CD8-positive, alpha-beta memory T cell (primary cell): Measurements from ENCODE around the gene SAXO1. TPM values are rescaled to one million over a fixed set of nuclear protein-coding genes. Genes with fewer than 3 reads are reported as not detected.
"Not testable (repeated sequence)": the region's sequence is repeated elsewhere in the genome, so short reads cannot be mapped to it uniquely, and the experiment has no call there.

Experiments
- CTCF ChIA-PET: fragments of 350-600 bp; sonication (Branson Sonifier 250); formaldehyde crosslinking; loops from one replicate; lab custom pipeline; 2021; ENCODE audit warnings: antibody characterized with exemption; lab: Charles Lee
- POLR2A ChIA-PET: fragments of 350-600 bp; sonication (Branson Sonifier 250); formaldehyde crosslinking; loops from one replicate; lab custom pipeline; 2021; ENCODE audit warnings: antibody characterized with exemption; lab: Charles Lee
- DNase-seq, 5 donors: peaks; one replicate each; pipeline versions ENCODE4 v3.0.0 to v3.0.0-alpha.2; 2020 to 2022; ENCODE audit warnings: mixed read lengths in 1 of 5
- H3K27ac ChIP-seq: one replicate; pipeline ENCODE4 v1.7.0; 2013; ENCODE audit warnings: low read depth, mild to moderate bottlenecking, low read length, moderate library complexity
- H3K27me3 ChIP-seq: 2 replicates; pipeline ENCODE4 v1.7.0; 2013; ENCODE audit warnings: low read length, mild to moderate bottlenecking; ENCODE audit not compliant: insufficient read depth, poor library complexity, severe bottlenecking
- H3K36me3 ChIP-seq: 2 replicates; pipeline ENCODE4 v1.7.0; 2013; ENCODE audit warnings: mild to moderate bottlenecking, low read length, moderate library complexity; ENCODE audit not compliant: insufficient read depth
- H3K4me1 ChIP-seq: 2 replicates; pipeline ENCODE4 v1.7.0; 2013; ENCODE audit warnings: mild to moderate bottlenecking, low read length, moderate library complexity; ENCODE audit not compliant: insufficient read depth
- H3K4me3 ChIP-seq: 2 replicates; pipeline ENCODE4 v1.7.0; 2013; ENCODE audit warnings: mild to moderate bottlenecking, low read length
- H3K9me3 ChIP-seq: 2 replicates; pipeline ENCODE4 v1.7.0; 2013; ENCODE audit warnings: mild to moderate bottlenecking, low read length
- H3K27ac Mint-ChIP-seq, 8 donors: one replicate each; pipeline ENCODE4 v1.8.0; 2020 to 2021; ENCODE audit warnings: mixed read lengths in 8 of 8, mild to moderate bottlenecking in 6 of 8, inconsistent platforms in 3 of 8, moderate library complexity in 3 of 8
- H3K27me3 Mint-ChIP-seq, 2 donors: one replicate each; pipeline ENCODE4 v1.8.0; 2020 to 2021; ENCODE audit warnings: mixed read lengths in 2 of 2, mild to moderate bottlenecking in 1 of 2, moderate library complexity in 1 of 2
- H3K36me3 Mint-ChIP-seq, 3 donors: one replicate each; pipeline ENCODE4 v1.8.0; 2020 to 2021; ENCODE audit warnings: mixed read lengths in 3 of 3, inconsistent platforms in 1 of 3, mild to moderate bottlenecking in 1 of 3
- H3K4me1 Mint-ChIP-seq, 3 donors: one replicate each; pipeline ENCODE4 v1.8.0; 2020 to 2021; ENCODE audit warnings: mixed read lengths in 3 of 3, inconsistent platforms in 1 of 3, mild to moderate bottlenecking in 1 of 3
- H3K4me3 Mint-ChIP-seq, 7 donors: one replicate each; pipeline ENCODE4 v1.8.0; 2020 to 2021; ENCODE audit warnings: mixed read lengths in 7 of 7, mild to moderate bottlenecking in 6 of 7, moderate library complexity in 4 of 7, inconsistent platforms in 2 of 7
- H3K9me3 Mint-ChIP-seq, 5 donors: one replicate each; pipeline ENCODE4 v1.8.0; 2020 to 2022; ENCODE audit warnings: mixed read lengths in 5 of 5, mild to moderate bottlenecking in 3 of 5, moderate library complexity in 2 of 5, inconsistent platforms in 1 of 5
- polyA plus RNA-seq: library from polyadenylated mRNA; unstranded; fragments of 300-500 nt; fragmentation: Illumina TruSeq; gene quantifications from one replicate; pipeline ENCODE4 v1.2.3, GENCODE V29; 2021
- total RNA-seq, 2 experiments: library from RNA; stranded (reverse); gene quantifications; one replicate each; pipeline ENCODE4 v1.2.3, GENCODE V29; 2021

Gene SAXO1
- total and polyA plus RNA-seq, 3 experiments from 2014 or later: not detected

DNA sequence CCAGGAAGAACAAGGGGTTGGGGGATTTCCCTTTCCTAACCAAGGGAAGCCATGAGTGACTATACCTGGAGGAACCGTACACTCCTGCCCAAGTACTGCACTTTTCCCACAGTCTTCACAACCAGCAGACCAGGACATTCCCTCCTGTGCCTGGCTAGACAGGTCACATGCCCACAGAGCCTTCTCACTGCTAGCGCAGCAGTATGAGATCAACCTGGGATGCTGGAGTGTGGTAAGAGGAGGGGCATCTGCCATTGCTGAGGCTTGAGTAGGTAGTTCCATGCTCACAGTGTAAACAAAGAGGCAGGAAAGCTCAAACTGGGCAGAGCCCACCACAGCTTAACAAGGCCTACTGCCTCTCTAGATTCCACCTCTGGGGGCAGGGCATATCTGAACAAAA lies 35.9 kb downstream of the SAXO1 start:
- H3K4me3 ChIP-seq: no peak overlapping the region
- H3K27me3 Mint-ChIP-seq: peaks cover 10 to 31% of the 10 kb centered on the region in 2 donors
- H3K27ac Mint-ChIP-seq: no peak overlapping the region
- H3K27ac ChIP-seq: no peak overlapping the region
- POLR2A ChIA-PET: no interaction called here
- no peak for DNase-seq
- H3K9me3 Mint-ChIP-seq: peaks cover 0 to 16% (median 9%) of the 10 kb centered on the region in 5 donors
- H3K4me3 Mint-ChIP-seq: no peak overlapping the region
- H3K36me3 ChIP-seq: no peaks in the 10 kb centered on the region
- H3K9me3 ChIP-seq: no peaks in the 10 kb centered on the region
- peaks cover 0 to 16% (median 0%) of the 10 kb centered on the region in 3 donors for H3K36me3 Mint-ChIP-seq
- CTCF ChIA-PET: no interaction called here
- no peaks in the 10 kb centered on the region for H3K4me1 ChIP-seq
- no peaks in the 10 kb centered on the region for H3K27me3 ChIP-seq
- H3K4me1 Mint-ChIP-seq: no peaks in the 10 kb centered on the region

- peaks cover 10 to 27% of the 10 kb centered on the region in 2 donors for H3K27me3 Mint-ChIP-seq
- Histone ChIP-seq H3K4me3 (no peak overlapping the region), H3K27me3 (no peaks in the 10 kb centered on the region), H3K27ac (no peak overlapping the region), H3K9me3 (no peaks in the 10 kb centered on the region), H3K4me1 (no peaks in the 10 kb centered on the region), H3K36me3 (no peaks in the 10 kb centered on the region)
- H3K27ac Mint-ChIP-seq: no peak overlapping the region
- POLR2A ChIA-PET: no interaction called here
- CTCF ChIA-PET: no interaction called here
- peaks cover 0 to 16% (median 0%) of the 10 kb centered on the region in 3 donors for H3K36me3 Mint-ChIP-seq
- peaks cover 0 to 16% (median 9%) of the 10 kb centered on the region in 5 donors for H3K9me3 Mint-ChIP-seq
- no peak for DNase-seq
- H3K4me3 Mint-ChIP-seq: no peak overlapping the region
- H3K4me1 Mint-ChIP-seq: no peaks in the 10 kb centered on the region
Observed at GRCh38 chr9:18996211-18996610, 36.8 kb downstream of the SAXO1 start.

GRCh38 chr9:18994263-18994916 lies 38.6 kb downstream of the SAXO1 start:
- Histone ChIP-seq H3K27me3 (no peaks in the 10 kb centered on the region), H3K4me3 (no peak overlapping the region), H3K9me3 (no peaks in the 10 kb centered on the region), H3K36me3 (no peaks in the 10 kb centered on the region), H3K4me1 (no peaks in the 10 kb centered on the region), H3K27ac (no peak overlapping the region)
- Mint-ChIP-seq H3K27me3 (peaks cover 10 to 25% of the 10 kb centered on the region in 2 donors), H3K4me1 (no peaks in the 10 kb centered on the region), H3K4me3 (no peak overlapping the region), H3K9me3 (peaks cover 0 to 11% (median 9%) of the 10 kb centered on the region in 5 donors), H3K36me3 (peaks cover 0 to 9% (median 0%) of the 10 kb centered on the region in 3 donors), H3K27ac (no peak overlapping the region)
- CTCF ChIA-PET: no interaction called here
- POLR2A ChIA-PET: no interaction called here
- DNase-seq: no peak

GRCh38 chr9:18991197-18991596 lies 41.8 kb downstream of the SAXO1 start:
- H3K27ac ChIP-seq, H3K27me3 Mint-ChIP-seq, H3K4me1 ChIP-seq, H3K36me3 Mint-ChIP-seq, H3K36me3 ChIP-seq, H3K9me3 Mint-ChIP-seq, H3K4me3 ChIP-seq, H3K27me3 ChIP-seq, H3K4me1 Mint-ChIP-seq, CTCF ChIA-PET, H3K4me3 Mint-ChIP-seq, DNase-seq, H3K27ac Mint-ChIP-seq, POLR2A ChIA-PET, H3K9me3 ChIP-seq: not testable (repeated sequence)

DNA sequence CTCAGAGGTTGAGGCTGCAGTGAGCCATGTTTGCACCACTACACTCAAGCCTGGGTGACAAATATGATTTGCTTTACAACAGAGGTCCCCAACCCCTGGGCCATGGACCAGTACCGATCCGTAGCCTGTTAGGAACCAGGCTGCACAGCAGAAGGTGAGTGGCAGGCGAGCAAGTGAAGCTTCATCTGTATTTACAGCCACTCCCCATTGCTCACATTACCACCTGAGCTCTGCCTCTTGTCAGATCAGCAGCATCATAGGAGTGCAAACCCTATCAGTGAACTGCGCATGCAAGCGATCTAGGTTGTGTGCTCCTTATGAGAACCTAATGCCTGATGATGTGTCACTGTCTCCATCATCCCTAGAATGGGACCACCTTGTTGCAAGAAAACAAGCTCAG lies 42.5 kb downstream of the SAXO1 start:
- Mint-ChIP-seq H3K27ac (no peak overlapping the region), H3K36me3 (no peaks in the 10 kb centered on the region), H3K4me1 (no peaks in the 10 kb centered on the region), H3K9me3 (no peaks in the 10 kb centered on the region), H3K27me3 (peaks cover 4 to 5% of the 10 kb centered on the region in 2 donors), H3K4me3 (no peak overlapping the region)
- Histone ChIP-seq H3K27ac (no peak overlapping the region), H3K27me3 (no peaks in the 10 kb centered on the region), H3K4me1 (no peaks in the 10 kb centered on the region), H3K9me3 (no peaks in the 10 kb centered on the region), H3K36me3 (no peaks in the 10 kb centered on the region), H3K4me3 (no peak overlapping the region)
- no peak for DNase-seq
- ChIA-PET CTCF (no interaction called here), POLR2A (no interaction called here)

DNA sequence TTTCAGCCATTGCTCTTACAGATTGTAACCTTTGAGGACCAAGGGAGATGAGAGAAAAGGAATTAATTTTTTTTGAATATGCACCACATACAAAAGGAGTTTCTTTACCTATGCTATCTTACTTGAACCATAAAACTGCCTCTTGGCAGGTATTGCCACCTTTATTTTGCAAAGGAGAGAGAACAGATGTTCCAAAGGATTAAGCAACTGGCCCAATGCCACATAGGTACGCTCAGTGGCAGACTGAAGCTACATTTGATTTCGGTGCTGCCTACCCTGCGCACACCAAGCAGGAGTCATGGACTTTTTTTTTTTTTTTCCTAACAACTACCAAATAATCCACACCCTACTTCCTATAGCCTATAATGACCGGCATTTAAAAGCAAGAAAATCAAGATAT lies 43.1 kb downstream of the SAXO1 start:
- Histone ChIP-seq H3K4me1 (no peaks in the 10 kb centered on the region), H3K4me3 (no peak overlapping the region), H3K27me3 (no peaks in the 10 kb centered on the region), H3K36me3 (no peaks in the 10 kb centered on the region), H3K9me3 (no peaks in the 10 kb centered on the region), H3K27ac (no peak overlapping the region)
- no peaks in the 10 kb centered on the region for H3K36me3 Mint-ChIP-seq
- POLR2A ChIA-PET: no interaction called here
- no peak overlapping the region for H3K27ac Mint-ChIP-seq
- no peak overlapping the region for H3K4me3 Mint-ChIP-seq
- no peaks in the 10 kb centered on the region for H3K9me3 Mint-ChIP-seq
- H3K4me1 Mint-ChIP-seq: no peaks in the 10 kb centered on the region
- DNase-seq: no peak
- CTCF ChIA-PET: no interaction called here
- peaks cover 4 to 6% of the 10 kb centered on the region in 2 donors for H3K27me3 Mint-ChIP-seq

- Mint-ChIP-seq H3K9me3 (no peaks in the 10 kb centered on the region), H3K4me1 (no peaks in the 10 kb centered on the region)
- POLR2A ChIA-PET: no interaction called here
Observed at GRCh38 chr9:18989097-18989496, 43.9 kb downstream of the SAXO1 start.

DNA sequence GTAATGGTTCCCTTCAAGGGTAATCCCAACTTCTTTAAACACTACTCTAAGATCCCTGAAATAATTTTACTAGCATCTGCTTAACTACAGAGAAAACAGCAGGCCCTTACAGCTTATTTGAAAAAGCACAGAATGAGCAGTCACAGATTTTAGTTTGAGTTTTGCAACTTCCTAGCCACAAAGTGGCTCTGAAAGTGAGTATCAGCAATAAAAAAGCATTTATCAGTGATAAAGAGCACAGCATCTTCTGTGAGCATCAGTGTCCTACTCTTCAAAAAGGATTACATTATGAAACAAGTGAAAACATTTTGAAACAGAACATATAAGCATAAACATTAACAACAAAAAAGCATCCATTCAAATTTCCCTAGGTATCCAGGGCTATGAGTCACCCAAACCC lies 45.0 kb downstream of the SAXO1 start:
- Mint-ChIP-seq H3K27ac (no peak overlapping the region), H3K9me3 (no peaks in the 10 kb centered on the region)
- CTCF ChIA-PET: no interaction called here

More at GRCh38 chr9:18989097-18989496, 43.9 kb downstream of the SAXO1 start:
- H3K4me3 Mint-ChIP-seq: no peak overlapping the region
- Histone ChIP-seq H3K9me3 (no peaks in the 10 kb centered on the region), H3K36me3 (no peaks in the 10 kb centered on the region), H3K4me1 (no peaks in the 10 kb centered on the region), H3K27ac (no peak overlapping the region), H3K4me3 (no peak overlapping the region), H3K27me3 (no peaks in the 10 kb centered on the region)
- H3K27ac Mint-ChIP-seq: no peak overlapping the region
- H3K27me3 Mint-ChIP-seq: peaks cover 4% of the 10 kb centered on the region in 2 donors
- no peak for DNase-seq
- H3K36me3 Mint-ChIP-seq: no peaks in the 10 kb centered on the region
- CTCF ChIA-PET: no interaction called here

More for the DNA sequence above, 45.0 kb downstream of the SAXO1 start:
- Mint-ChIP-seq H3K4me1 (no peaks in the 10 kb centered on the region), H3K36me3 (peaks cover 0 to 2% (median 0%) of the 10 kb centered on the region in 3 donors), H3K4me3 (no peak overlapping the region), H3K27me3 (peaks cover 4% of the 10 kb centered on the region in 2 donors)
- Histone ChIP-seq H3K9me3 (no peaks in the 10 kb centered on the region), H3K4me1 (no peaks in the 10 kb centered on the region), H3K27ac (no peak overlapping the region), H3K36me3 (no peaks in the 10 kb centered on the region), H3K27me3 (no peaks in the 10 kb centered on the region), H3K4me3 (no peak overlapping the region)
- POLR2A ChIA-PET: no interaction called here
- no peak for DNase-seq
